Naive thymus-derived CD8-positive, alpha-beta T cell (primary cell): ENCODE results near the gene PRB4. TPM values are rescaled to one million over a fixed set of nuclear protein-coding genes. Genes with fewer than 3 reads are reported as not detected.

Experiments
- polyA plus RNA-seq, 3 donors: library from polyadenylated mRNA; unstranded; fragments of 300-500 nt; fragmentation: Illumina TruSeq; gene quantifications; one replicate each; pipeline ENCODE4 v1.2.3, GENCODE V29; 2021
- total RNA-seq, 8 experiments: library from RNA in 2 of 8; stranded (reverse) in 2 of 8; gene quantifications; one replicate each; pipeline ENCODE4 v1.2.3 and lab custom pipeline; 2021 to 2026

PRB4 gene
- total and polyA plus RNA-seq, 5 experiments from 2014 or later, result not detected

Other genes with a start within 250 kb of the PRB4 start
- 1 to 10 TPM in 1 of 2 experiments, under 1 TPM in 1; 0.71 to 1.9 TPM for gene TAS2R46, start 248.1 kb downstream of the PRB4 start, total RNA-seq
- under 1 TPM in 1 of 3 donors, not detected in 2; 0.66 TPM for gene TAS2R46, start 248.1 kb downstream of the PRB4 start, polyA plus RNA-seq
- 1 to 10 TPM in 1 of 2 experiments, under 1 TPM in 1; 0.91 to 1.4 TPM for gene TAS2R43, start 218.1 kb downstream of the PRB4 start, total RNA-seq
- gene TAS2R43, start 218.1 kb downstream of the PRB4 start, polyA plus RNA-seq, result not detected
- gene TAS2R30, start 175.8 kb downstream of the PRB4 start, total RNA-seq, result 1 to 10 TPM; 4.3 to 5.0 TPM
- gene TAS2R30, start 175.8 kb downstream of the PRB4 start, polyA plus RNA-seq, result not detected
- gene SMIM10L1, start 139.2 kb downstream of the PRB4 start, total RNA-seq, result 10 to 100 TPM; 13.4 to 14.5 TPM
- 10 to 100 TPM in 2 of 3 donors, 1 to 10 TPM in 1; 7.6 to 14.0 (median 11.0) TPM for gene SMIM10L1, start 139.2 kb downstream of the PRB4 start, polyA plus RNA-seq
- not detected for gene TAS2R42, start 123.5 kb downstream of the PRB4 start, total RNA-seq
- not detected for gene TAS2R42, start 123.5 kb downstream of the PRB4 start, polyA plus RNA-seq
- not detected for gene PRB3, start 40.7 kb downstream of the PRB4 start, total RNA-seq
- under 1 TPM in 2 of 3 donors, not detected in 1; 0.22 to 0.75 TPM for gene PRB3, start 40.7 kb downstream of the PRB4 start, polyA plus RNA-seq
- not detected for gene PRB2, start 85.1 kb upstream of the PRB4 start, total RNA-seq
- not detected for gene PRB2, start 85.1 kb upstream of the PRB4 start, polyA plus RNA-seq